ENCODE data around the gene ADK.

Gene ADK

GRCh38 chr10:74282151-74282847 lies 131.3 kb downstream of the ADK start:
- Histone ChIP-seq H3K4me3 (no peak overlapping the region), H3K36me3 (no peaks in the 10 kb centered on the region), H3K9me3 (no peaks in the 10 kb centered on the region), H3K27me3 (no peaks in the 10 kb centered on the region), H3K27ac (no peak overlapping the region), H3K4me1 (no peaks in the 10 kb centered on the region)
- TF ChIP-seq CTCF (IDR thresholded peaks at IDR 0.05): no peak
- DNase-seq: no peak
- intact Hi-C loops (cut with DNase I; ENCODE audit: low total_unique reads): loop anchor here (10.0 kb wide), 1 partner anchor 553 kb away; no protein-coding TSS in a partner anchor

- no peaks in the 10 kb centered on the region for H3K27me3 ChIP-seq
- no peaks in the 10 kb centered on the region for H3K9me3 ChIP-seq
- no peak for DNase-seq
- no peak for TF ChIP-seq CTCF (IDR thresholded peaks at IDR 0.05)
- H3K36me3 ChIP-seq: no peaks in the 10 kb centered on the region
- intact Hi-C loops (cut with DNase I; ENCODE audit: low total_unique reads): loop anchor here (10.0 kb wide), 1 partner anchor 552 kb away; no protein-coding TSS in a partner anchor
- no peak overlapping the region for H3K4me3 ChIP-seq
- no peaks in the 10 kb centered on the region for H3K4me1 ChIP-seq
- no peak overlapping the region for H3K27ac ChIP-seq
Observed at GRCh38 chr10:74282848-74283210, 131.8 kb downstream of the ADK start.

DNA sequence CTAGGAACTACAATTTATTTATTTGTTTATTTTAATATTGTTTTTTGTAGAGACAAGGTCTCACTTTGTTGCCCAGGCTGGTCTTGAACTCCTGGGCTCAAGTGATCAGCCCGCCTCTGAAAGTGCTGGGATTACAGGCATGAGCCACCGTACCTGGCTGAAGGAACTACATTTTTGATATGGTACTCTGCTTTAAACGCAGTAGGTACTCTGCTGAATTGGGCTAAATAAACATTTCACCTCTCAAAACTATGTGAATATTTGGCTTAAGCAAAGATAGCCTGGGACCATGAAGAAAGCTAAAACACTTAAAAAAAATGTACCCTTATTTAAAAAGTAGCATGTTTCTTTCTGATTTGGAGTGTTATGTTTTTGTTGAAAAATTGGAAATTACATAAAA lies 138.2 kb downstream of the ADK start:
- no peak overlapping the region for H3K4me3 ChIP-seq
- intact Hi-C loops (cut with DNase I; ENCODE audit: low total_unique reads): loop anchor here (10.0 kb wide), 1 partner anchor 546 kb away; no protein-coding TSS in a partner anchor

GRCh38 chr10:74289951-74290350 lies 138.9 kb downstream of the ADK start:
- no peak for DNase-seq

More for the DNA sequence above, 138.2 kb downstream of the ADK start:
- Histone ChIP-seq H3K36me3 (no peaks in the 10 kb centered on the region), H3K27ac (peak overlapping the region; percentile 75 to 77), H3K4me1 (peaks cover 0 to 53% (median 12%) of the 10 kb centered on the region in 4 donors), H3K9me3 (no peaks in the 10 kb centered on the region), H3K27me3 (no peaks in the 10 kb centered on the region)
- TF ChIP-seq CTCF (IDR thresholded peaks at IDR 0.05): no peak
- DNase-seq: no peak

GRCh38 chr10:74290708-74291107 lies 139.7 kb downstream of the ADK start:
- no peaks in the 10 kb centered on the region for H3K27me3 ChIP-seq
- H3K36me3 ChIP-seq: no peaks in the 10 kb centered on the region
- peaks cover 0 to 68% (median 14%) of the 10 kb centered on the region in 4 donors for H3K4me1 ChIP-seq
- DNase-seq: no peak
- intact Hi-C loops (cut with DNase I; ENCODE audit: low total_unique reads): no loop called here
- no peak for TF ChIP-seq CTCF (IDR thresholded peaks at IDR 0.05)
- H3K27ac ChIP-seq: peak overlapping the region; percentile 75 to 77
- peak overlapping the region in 1 of 2 donors; percentile 8 for H3K4me3 ChIP-seq
- H3K9me3 ChIP-seq: no peaks in the 10 kb centered on the region

More at GRCh38 chr10:74289951-74290350, 138.9 kb downstream of the ADK start:
- no peak for TF ChIP-seq CTCF (IDR thresholded peaks at IDR 0.05)
- H3K4me3 ChIP-seq: no peak overlapping the region
- H3K36me3 ChIP-seq: no peaks in the 10 kb centered on the region
- intact Hi-C loops (cut with DNase I; ENCODE audit: low total_unique reads): loop anchor here (10.0 kb wide), 1 partner anchor 545 kb away; no protein-coding TSS in a partner anchor
- peaks cover 0 to 61% (median 14%) of the 10 kb centered on the region in 4 donors for H3K4me1 ChIP-seq
- H3K9me3 ChIP-seq: no peaks in the 10 kb centered on the region
- H3K27ac ChIP-seq: peak overlapping the region; percentile 75 to 77
- H3K27me3 ChIP-seq: no peaks in the 10 kb centered on the region
